ENCODE measurements around the gene SPAG16. TPM values are rescaled to one million over a fixed set of nuclear protein-coding genes. Genes with fewer than 3 reads are reported as not detected.

SPAG16 gene
- total RNA-seq, 1 experiment from 2014 or later, result 21.5 TPM

DNA sequence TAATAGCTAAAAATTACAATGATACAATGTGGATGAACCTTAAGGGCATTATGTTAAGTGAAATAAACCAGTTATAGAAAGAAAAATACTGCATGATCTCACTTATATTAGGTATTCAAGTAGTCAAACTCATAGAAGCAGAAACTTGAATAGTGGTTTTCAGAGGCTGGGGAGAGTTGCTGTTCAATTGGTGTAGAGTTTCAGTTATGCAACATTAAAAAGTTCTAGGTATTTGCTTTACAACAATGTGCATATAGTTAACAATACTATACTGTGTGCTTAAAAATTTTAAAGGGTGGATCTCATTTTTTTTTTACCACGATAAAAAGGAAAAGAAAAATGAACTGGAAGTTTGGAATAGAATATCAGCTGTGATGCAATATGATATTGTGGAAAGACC is 479.1 kb downstream of the SPAG16 start:
- H3K4me3 ChIP-seq (ENCODE audit: low read depth, low read length), result no peak overlapping the region
- DNase-seq, result no peak
- H3K27me3 ChIP-seq (replicated peaks; ENCODE audit: control insufficient read depth, insufficient read depth, low read length), result no peaks in the 10 kb centered on the region
- H3K27me3 Mint-ChIP-seq (ENCODE audit: insufficient read depth, unreplicated experiment), result peaks cover under 1% of the 10 kb centered on the region
- POLR2A ChIA-PET, result no interaction called here
- no peaks in the 10 kb centered on the region for H3K9me3 ChIP-seq
- intact Hi-C loops (cut with micrococcal nuclease; ENCODE audit: unreplicated experiment), result no loop called here
- no peaks in the 10 kb centered on the region for H3K36me3 ChIP-seq (ENCODE audit: control insufficient read depth, insufficient read depth, low read length)
- H3K36me3 Mint-ChIP-seq (ENCODE audit: insufficient read depth, unreplicated experiment), result no peaks in the 10 kb centered on the region
- H3K4me3 Mint-ChIP-seq (ENCODE audit: unreplicated experiment), result no peak overlapping the region
- no peaks in the 10 kb centered on the region for H3K4me1 ChIP-seq
- no peak overlapping the region for H3K27ac Mint-ChIP-seq (ENCODE audit: unreplicated experiment)
- CTCF ChIA-PET, result no interaction called here
- TF ChIP-seq, protein P1, sequence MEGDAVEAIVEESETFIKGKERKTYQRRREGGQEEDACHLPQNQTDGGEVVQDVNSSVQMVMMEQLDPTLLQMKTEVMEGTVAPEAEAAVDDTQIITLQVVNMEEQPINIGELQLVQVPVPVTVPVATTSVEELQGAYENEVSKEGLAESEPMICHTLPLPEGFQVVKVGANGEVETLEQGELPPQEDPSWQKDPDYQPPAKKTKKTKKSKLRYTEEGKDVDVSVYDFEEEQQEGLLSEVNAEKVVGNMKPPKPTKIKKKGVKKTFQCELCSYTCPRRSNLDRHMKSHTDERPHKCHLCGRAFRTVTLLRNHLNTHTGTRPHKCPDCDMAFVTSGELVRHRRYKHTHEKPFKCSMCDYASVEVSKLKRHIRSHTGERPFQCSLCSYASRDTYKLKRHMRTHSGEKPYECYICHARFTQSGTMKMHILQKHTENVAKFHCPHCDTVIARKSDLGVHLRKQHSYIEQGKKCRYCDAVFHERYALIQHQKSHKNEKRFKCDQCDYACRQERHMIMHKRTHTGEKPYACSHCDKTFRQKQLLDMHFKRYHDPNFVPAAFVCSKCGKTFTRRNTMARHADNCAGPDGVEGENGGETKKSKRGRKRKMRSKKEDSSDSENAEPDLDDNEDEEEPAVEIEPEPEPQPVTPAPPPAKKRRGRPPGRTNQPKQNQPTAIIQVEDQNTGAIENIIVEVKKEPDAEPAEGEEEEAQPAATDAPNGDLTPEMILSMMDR (IDR thresholded peaks at IDR 0.05; ENCODE audit: insufficient read depth in 1 of 2, low read depth in 1 of 2, low read length in 1 of 2, severe bottlenecking in 1 of 2, unreplicated experiment in 1 of 2), result no peak
- H3K4me1 Mint-ChIP-seq (ENCODE audit: low read depth, unreplicated experiment), result no peaks in the 10 kb centered on the region
- BruUV-seq (replicated peaks), result no TSS peak
- no peaks in the 10 kb centered on the region for H3K9me3 Mint-ChIP-seq (ENCODE audit: unreplicated experiment)

DNA sequence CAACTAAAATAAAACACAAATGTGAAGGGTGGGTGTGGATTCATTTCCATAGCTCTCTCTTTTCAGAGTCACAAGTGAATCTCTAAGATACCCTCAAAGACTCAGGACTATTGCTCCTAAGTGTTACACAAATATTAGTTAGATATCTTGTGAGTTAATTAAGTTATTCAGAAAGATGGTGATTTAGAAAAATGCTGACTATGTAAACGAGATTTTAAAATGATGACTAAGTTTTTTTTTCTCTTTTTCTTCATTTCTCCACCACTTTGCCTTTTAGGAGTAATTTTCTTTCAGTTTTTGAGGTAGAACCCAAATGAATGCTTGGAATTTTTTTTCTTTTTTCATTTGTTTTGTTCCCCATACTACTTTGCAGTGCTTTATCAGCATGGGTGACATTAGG is 479.7 kb downstream of the SPAG16 start:
- Mint-ChIP-seq H3K4me3 (ENCODE audit: unreplicated experiment) (no peak overlapping the region), H3K36me3 (ENCODE audit: insufficient read depth, unreplicated experiment) (no peaks in the 10 kb centered on the region), H3K27ac (ENCODE audit: unreplicated experiment) (no peak overlapping the region), H3K9me3 (ENCODE audit: unreplicated experiment) (no peaks in the 10 kb centered on the region), H3K4me1 (ENCODE audit: low read depth, unreplicated experiment) (no peaks in the 10 kb centered on the region), H3K27me3 (ENCODE audit: insufficient read depth, unreplicated experiment) (no peaks in the 10 kb centered on the region)
- Histone ChIP-seq H3K4me3 (ENCODE audit: low read depth, low read length) (no peak overlapping the region), H3K4me1 (no peaks in the 10 kb centered on the region), H3K27me3 (replicated peaks; ENCODE audit: control insufficient read depth, insufficient read depth, low read length) (no peaks in the 10 kb centered on the region), H3K36me3 (ENCODE audit: control insufficient read depth, insufficient read depth, low read length) (no peaks in the 10 kb centered on the region), H3K9me3 (no peaks in the 10 kb centered on the region)
- intact Hi-C loops (cut with micrococcal nuclease; ENCODE audit: unreplicated experiment), result no loop called here
- CTCF ChIA-PET, result no interaction called here
- TF ChIP-seq, protein P1 (IDR thresholded peaks at IDR 0.05; ENCODE audit: insufficient read depth in 1 of 2, low read depth in 1 of 2, low read length in 1 of 2, severe bottlenecking in 1 of 2, unreplicated experiment in 1 of 2), result no peak
- POLR2A ChIA-PET, result no interaction called here
- no TSS peak for BruUV-seq (replicated peaks)
- DNase-seq, result no peak

GRCh38 chr2:213764849-213765248 is 480.6 kb downstream of the SPAG16 start:
- no peak for DNase-seq
- Histone ChIP-seq H3K36me3 (ENCODE audit: control insufficient read depth, insufficient read depth, low read length) (no peaks in the 10 kb centered on the region), H3K4me1 (no peaks in the 10 kb centered on the region), H3K9me3 (no peaks in the 10 kb centered on the region), H3K27me3 (replicated peaks; ENCODE audit: control insufficient read depth, insufficient read depth, low read length) (no peaks in the 10 kb centered on the region), H3K4me3 (ENCODE audit: low read depth, low read length) (no peak overlapping the region)
- Mint-ChIP-seq H3K4me3 (ENCODE audit: unreplicated experiment) (no peak overlapping the region), H3K36me3 (ENCODE audit: insufficient read depth, unreplicated experiment) (no peaks in the 10 kb centered on the region), H3K27me3 (ENCODE audit: insufficient read depth, unreplicated experiment) (no peaks in the 10 kb centered on the region), H3K4me1 (ENCODE audit: low read depth, unreplicated experiment) (no peaks in the 10 kb centered on the region), H3K9me3 (ENCODE audit: unreplicated experiment) (no peaks in the 10 kb centered on the region), H3K27ac (ENCODE audit: unreplicated experiment) (no peak overlapping the region)
- TF ChIP-seq, protein P1 (IDR thresholded peaks at IDR 0.05; ENCODE audit: insufficient read depth in 1 of 2, low read depth in 1 of 2, low read length in 1 of 2, severe bottlenecking in 1 of 2, unreplicated experiment in 1 of 2), result no peak
- intact Hi-C loops (cut with micrococcal nuclease; ENCODE audit: unreplicated experiment), result no loop called here
- CTCF ChIA-PET, result no interaction called here
- POLR2A ChIA-PET, result no interaction called here
- BruUV-seq (replicated peaks), result no TSS peak
